NCI-H2196 (cell line): Measurements from ENCODE around the gene TMBIM6.

Experiments used
- DNase-seq: peaks from one replicate; lab custom pipeline; 2025; ENCODE audit not compliant: unreplicated experiment; lab: John Stamatoyannopoulos, UW

TMBIM6 gene

DNA sequence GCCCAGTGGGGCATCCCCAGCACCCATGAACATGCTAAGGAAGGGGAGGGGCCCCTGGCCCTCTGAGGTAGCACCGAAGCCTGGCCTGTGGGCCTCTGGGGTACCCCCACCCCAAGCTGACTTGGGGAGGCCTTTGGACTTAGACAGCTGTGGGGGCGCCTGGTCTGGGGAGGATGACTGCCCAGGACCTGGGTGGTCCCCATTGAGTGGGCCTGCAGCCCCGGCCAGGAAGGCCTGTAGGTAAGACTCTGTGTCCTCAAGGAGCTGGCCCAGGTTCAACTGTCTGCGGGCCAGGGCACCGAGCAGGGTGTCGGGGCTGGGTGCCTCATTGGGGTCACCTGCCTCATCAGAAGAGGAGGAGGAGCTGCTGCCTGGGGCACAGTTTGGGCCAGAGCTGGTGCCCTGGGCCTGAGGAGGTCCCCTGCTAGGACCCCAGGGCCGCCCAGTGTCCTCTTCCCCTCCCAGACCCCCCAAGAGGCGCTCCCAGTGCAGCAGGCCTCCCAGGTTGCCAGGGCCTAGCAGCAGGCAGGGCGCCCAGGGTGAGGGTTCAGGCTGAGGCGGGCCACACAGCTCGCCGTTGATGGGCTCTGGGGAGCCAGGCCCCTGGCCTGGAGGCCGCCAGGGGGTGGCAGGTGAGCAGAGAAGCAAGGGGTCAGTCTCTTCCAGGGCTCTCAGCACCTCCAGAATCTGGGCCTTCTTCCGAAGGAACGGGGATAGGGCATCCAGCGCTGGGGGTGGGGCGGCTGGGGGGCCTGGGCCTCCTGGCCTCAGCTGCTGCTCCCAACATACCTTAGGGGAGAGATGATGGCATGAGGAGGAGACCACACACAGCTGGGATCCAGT lies 55.5 kb downstream of the TMBIM6 start:
- no peak for DNase-seq

- no peak for DNase-seq
Observed at GRCh38 chr12:49797449-49797776, 56.1 kb downstream of the TMBIM6 start.

DNA sequence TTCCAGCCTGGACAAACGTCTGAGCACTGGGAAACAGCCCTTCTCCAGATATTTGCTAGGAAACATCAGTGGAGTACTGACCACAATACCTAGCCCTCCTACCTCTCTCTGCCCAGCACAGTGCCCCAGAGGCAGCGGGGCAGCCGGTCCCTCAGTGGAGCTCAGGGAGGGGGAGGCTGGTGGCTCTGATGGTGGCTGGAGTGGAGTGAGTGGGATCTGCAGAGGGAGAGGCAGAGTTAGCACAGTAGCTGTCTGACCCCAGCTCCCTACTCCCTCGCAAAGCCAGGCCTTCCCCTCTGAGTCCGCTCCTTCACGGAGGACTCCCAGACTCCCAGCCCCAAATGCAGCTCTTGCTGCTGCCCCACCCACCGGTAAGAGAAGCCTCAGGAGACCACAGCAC lies 56.9 kb downstream of the TMBIM6 start:
- DNase-seq, result no peak

DNA sequence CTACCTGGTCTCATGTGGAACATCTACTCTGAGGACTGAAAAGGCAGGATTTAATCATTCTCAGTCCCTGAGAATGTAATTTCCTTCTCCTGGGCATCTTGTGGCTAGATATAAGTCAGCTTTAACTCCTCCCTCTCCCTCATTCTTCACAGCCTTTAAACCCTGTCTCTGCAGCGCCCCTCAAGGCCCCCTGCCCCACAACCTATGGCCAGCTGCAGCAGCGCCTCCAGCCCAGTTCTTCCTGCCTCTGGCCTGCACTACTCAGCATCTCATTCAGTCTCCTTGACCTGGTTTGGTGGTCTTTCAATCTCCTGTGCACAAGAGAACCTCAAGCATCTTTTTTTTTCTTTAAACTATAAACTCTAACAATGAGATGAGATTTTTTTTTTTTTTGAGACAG lies 57.6 kb downstream of the TMBIM6 start:
- no peak for DNase-seq

DNA sequence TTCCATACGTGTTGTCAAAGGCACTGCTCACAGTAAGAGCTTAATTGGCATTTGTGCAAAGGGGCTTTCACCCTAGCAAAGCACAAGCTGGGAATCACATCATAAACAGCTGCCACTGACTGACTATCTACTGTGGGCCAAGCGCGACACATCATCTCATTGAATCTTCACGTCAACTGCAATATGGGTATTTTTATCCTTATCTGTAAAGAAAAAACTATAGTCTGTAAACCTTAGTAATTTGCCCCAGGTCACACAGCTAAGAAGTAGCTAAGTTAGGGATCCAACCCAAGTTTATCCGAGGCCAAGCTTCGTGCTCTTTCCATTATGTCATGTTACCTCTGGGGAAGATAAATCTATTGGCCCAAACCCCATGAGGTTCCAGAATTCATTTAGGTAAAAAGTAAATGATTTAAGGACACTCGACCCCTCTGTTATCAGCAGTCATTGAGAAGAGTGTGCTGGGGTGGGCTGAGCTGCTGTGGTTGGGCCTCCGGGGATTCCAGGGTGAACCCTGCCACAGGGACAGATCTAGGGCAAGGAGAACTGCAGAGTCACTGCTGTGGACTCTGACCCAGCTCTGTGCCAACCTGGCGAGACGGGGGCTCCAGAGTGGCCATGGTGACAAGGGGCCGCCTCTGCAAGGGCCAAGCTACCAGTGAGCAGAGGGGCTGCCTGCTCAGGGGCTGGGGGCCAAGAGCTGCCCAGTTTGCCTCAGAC lies 59.2 kb downstream of the TMBIM6 start:
- no peak for DNase-seq

DNA sequence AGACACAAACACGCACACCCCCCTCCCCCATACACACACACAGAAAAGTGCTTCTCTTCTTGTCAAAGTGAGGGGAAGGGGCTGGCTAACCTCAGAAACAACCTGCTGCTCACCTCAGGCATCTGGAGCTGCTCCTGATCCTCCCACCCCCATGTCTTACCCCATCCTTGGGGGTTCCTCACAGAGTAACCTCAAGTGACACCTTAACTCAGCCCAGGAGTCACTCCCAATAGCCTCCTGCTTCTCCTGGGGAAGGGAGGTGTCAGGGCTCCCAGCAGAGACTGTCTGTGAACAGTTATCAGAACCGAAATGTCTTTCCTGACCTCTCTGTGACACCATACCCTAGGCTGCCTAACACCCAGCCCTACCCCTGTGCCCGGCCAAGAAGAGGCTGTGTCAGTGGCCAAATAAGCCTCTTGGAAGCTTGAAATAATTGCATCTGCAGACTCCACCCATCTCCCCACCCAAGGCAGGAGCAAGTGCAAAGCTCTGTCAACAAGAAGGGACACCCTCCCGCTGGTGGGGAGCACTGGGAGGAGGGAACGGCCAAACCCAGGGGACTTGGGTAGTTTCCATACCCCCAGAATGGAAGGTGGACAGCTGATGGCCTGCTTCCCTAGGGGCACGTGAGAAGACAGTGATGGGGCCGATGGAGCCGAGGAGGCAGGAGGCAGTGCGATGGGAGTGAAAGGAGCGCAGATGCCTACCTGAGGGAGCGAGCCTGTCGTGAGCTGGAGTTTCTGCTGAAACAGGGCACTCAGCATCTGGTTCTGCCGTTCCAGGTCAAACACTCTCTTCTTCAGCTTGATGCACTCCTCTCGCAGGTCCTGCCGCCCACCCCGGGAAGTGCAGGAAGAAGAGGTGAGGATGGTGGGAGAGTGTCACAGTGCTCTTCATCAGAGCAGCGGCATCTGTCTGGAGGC lies 60.0 kb downstream of the TMBIM6 start:
- DNase-seq, result no peak

DNA sequence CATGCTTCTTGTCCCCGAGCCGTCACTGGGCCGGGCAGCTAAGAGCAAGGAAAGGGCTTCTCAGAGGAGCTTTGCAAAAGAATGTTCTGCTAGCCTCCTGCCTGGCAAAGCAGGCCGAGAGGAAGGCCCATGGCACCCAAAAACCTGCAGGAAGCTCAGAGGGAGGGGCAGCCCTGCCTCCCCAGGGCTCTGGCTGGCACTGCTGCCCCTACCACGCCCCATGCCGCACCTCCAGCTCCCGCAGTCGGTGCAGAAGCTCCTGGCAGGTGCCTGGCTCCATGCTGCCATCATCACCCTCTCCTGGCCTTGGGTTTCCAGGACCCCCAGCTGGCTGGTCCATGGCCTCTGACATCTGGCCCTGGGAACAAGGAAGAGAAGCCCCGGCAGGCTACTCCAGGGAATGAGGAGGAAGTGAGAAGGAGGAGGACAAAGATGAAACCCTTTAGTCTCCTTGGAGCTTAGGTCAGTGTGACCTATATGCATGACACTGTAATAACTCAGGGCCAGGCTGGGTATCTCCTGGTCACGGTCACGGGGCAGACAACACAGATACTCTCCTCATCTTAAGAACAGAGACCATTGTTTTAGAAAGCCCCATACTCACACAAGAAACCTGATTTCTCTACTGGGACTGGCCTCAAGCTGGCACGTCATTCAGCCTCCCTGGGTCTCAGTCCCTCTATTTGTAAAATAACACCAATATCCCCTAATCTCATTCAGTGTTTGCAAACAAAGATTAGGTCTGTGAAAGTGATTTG lies 62.5 kb downstream of the TMBIM6 start:
- DNase-seq, result no peak

GRCh38 chr12:49804821-49805220 lies 63.5 kb downstream of the TMBIM6 start:
- no peak for DNase-seq

- no peak for DNase-seq
Observed at GRCh38 chr12:49805409-49805808, 64.1 kb downstream of the TMBIM6 start.

GRCh38 chr12:49806321-49806813 lies 65.0 kb downstream of the TMBIM6 start:
- DNase-seq, result no peak

DNA sequence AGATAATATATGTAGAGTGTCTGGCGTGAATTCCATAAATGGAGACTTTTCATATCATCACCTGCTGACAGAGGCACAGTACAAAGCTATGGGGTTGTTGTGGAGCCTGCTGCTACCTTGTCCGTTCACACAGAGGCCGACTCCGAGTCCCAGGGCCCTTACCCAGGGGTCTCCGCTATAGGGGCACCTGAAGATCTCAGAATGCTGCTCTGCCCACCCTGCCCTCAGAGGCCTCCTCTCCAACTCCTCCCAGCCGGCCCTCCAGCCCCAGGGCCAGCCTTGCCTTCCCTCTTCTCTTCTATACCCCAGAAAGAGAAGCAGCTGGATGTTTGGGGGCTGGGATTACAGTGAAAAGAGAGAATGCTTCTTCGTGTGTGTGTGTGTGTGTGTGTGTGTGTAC lies 65.5 kb downstream of the TMBIM6 start:
- no peak for DNase-seq

DNA sequence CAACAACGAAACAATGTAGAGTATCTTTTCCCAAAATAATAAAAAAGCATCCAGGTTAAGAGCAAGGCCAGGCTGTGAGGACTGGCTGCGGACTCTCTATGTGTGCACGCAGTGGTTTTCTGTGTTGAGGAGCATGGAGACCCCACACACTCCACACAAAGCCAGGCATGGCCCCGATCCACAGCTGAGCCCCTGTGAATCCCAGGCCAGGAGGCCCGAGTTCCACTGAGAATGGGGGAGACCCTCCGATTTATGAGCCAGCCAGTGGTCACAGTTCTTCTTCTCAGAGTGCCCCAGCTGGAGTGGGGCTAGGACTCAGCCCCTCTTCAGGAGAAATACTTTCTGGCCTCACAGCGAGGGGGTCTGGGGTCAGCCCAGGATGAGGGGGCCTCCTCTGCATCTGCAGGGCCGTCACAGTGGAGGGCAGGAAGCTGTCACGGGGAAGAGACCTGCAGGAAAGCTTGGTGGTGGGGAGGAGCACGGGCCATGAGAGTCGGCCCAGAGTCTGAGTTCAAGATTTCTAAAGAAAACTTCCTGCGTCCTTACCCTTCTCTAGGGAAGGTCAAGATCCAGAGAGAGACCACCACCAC lies 66.7 kb downstream of the TMBIM6 start:
- DNase-seq, result no peak

DNA sequence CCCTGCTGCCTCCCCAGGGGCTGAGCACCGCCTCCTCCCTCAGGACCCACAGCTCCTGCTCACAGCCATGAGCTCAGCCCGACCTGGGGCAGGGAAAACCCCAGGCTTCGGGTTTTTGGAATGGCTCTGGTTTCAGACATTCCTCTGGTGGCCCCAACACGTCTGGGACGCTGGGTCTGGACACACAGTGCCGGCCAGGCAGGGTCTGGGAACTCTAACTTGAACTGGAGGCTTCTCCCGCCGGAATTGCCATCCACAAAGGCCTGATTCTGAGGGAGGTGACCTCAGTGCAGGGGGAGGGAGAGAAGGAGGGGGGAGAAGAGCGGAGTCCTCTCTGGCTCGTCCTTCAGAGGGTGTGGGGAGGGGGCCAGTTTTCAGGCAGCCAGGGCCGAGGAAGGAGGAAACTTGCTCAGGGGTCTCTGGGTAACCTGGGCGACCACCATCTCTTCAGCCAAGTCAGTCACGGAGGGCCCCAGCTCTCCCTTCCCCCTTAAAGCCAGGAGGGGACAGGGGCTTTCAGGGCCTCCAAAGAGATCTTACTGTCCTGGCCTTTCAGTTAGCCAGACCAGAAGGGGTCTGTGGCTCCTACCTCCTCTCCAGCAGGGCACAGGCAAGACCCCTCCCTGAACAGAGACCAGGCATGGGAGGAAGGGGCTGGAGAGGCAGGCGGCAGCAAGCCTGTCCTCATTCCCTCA lies 67.5 kb downstream of the TMBIM6 start:
- DNase-seq, result no peak

DNA sequence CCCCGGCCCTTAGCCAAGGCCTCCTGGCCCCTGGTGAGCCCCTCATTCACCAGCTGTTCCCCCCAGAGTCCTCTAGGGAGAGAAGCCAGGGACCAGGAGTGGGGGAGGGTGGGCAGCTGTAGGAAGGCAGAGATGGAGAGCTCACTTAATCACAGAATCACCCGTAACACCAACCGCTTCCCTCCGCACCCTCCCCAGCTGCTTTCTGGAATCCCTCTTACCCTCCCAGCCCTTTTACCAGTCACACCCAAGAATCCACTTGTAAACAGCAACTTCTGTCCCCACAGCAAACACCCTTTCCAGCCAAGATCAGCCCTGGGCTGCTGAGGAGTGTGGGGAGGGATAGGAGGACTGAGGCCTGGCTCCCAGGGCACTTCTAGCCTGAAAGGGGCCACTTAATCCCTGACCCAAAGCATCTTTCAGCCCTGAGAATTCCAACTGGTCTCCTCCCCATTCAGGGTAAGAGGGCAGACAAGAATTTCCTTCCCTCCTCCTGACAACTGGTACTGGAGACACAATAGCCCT lies 68.1 kb downstream of the TMBIM6 start:
- no peak for DNase-seq

DNA sequence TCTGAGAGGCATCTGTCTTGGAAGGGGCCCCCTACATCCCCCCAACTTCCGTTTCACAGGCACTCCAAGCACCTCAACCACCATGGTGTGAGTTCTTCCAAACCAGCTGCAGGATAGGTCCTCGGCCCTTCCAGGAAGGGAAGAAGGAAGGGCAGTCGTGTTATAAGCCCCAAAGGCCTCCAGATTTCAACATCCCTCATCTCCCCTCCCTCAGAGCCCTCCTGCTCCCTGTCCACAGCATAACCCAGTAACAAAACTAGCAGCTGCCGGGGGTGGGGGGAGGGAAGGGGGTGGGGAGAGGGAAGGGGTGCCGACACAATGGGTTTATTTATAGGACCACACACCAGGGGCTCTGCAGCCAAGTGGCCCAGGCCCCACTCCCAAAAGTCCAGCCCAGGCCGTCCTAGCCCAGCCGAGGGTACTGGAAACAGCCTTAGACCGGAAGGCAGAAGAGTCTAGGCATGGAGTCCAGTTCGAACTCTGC lies 68.6 kb downstream of the TMBIM6 start:
- DNase-seq, result no peak

GRCh38 chr12:49811136-49811535 lies 69.8 kb downstream of the TMBIM6 start:
- DNase-seq, result no peak

DNA sequence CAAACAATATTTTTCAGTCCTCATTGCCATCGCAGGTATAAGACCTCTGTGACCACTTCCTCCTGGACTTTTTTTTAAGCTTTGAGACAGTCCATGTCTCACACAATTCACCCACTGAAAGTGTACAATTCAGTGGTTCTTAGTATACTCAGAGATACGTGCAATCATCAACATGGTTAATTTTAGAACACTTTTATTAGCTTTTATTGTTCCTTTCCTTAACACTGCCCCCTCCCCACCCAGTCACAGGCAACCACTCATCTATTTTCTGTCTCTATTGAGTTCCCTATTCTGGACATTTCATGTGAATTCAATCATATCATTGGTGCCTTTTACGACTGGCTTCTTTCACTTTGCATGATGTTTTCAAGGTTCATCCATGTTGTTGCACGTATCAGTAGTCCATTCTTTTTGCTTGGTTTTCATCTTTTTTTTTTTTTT lies 70.6 kb downstream of the TMBIM6 start:
- no peak for DNase-seq

DNA sequence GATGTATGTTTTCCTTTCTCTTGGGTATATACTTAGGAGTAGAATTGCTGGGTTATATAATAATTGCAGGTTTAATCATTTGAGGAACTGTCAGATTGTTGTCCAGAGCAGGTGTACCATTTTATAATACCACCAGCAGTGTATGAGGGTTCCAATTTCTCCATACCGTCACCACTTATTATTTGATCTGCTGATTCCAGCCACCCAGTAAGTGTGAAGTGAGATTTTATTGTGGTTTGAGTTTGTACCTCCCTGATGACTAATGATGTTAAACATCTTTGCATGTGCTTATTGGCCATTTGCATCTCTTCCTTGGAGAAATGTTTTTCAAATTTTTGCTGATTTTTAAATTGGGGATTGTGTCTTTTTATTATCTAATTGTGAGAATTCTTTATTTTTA lies 71.8 kb downstream of the TMBIM6 start:
- peak; percentile 21 for DNase-seq
